ENCODE results near the gene GTF2IRD1. TPM values are rescaled to one million over a fixed set of nuclear protein-coding genes. Genes with fewer than 3 reads are reported as not detected.
A peak's percentile ranks its signal among the peaks of the same experiment; 100 is the strongest.

Gene GTF2IRD1
- total RNA-seq, 1 experiment from 2014 or later, result 53.6 TPM

DNA sequence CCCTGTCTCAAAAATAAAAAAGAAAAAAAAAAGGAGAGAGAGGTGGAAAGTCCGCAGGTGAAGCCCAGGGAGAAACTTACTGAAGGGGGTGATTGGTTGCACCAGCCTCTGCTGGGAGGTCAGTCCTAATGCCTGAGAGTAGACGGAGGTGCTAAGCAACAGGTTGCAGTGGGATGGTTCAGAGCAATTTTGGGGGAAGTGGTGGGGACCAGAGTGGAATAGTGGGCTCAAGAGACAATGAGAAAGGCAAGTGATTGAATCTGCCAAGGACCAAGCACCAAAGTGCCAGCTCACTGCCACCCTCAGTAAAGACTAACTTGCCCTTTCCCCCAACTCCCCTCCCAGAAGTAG lies 113.6 kb downstream of the GTF2IRD1 start:
- ChIA-PET CTCF (interaction anchor here (0.6 to 1.3 kb wide), 4 partner anchors 43 to 150 kb away, joined by 3 to 6 read pairs (median 3); no protein-coding TSS in a partner anchor), POLR2A (interaction anchor here (0.6 kb wide), 1 partner anchor 11 kb away, joined by 9 read pairs; no protein-coding TSS in a partner anchor)
- BruUV-seq (replicated peaks), result no TSS peak
- Mint-ChIP-seq H3K27me3 (ENCODE audit: insufficient read depth, unreplicated experiment) (no peaks in the 10 kb centered on the region), H3K36me3 (ENCODE audit: insufficient read depth, unreplicated experiment) (peaks cover 63% of the 10 kb centered on the region), H3K27ac (ENCODE audit: unreplicated experiment) (peak overlapping the region; percentile 67), H3K9me3 (ENCODE audit: unreplicated experiment) (no peaks in the 10 kb centered on the region), H3K4me3 (ENCODE audit: unreplicated experiment) (no peak overlapping the region), H3K4me1 (ENCODE audit: low read depth, unreplicated experiment) (peaks cover 22% of the 10 kb centered on the region)
- Histone ChIP-seq H3K4me1 (peaks cover 16% of the 10 kb centered on the region), H3K4me3 (ENCODE audit: low read depth, low read length) (no peak overlapping the region), H3K27me3 (replicated peaks; ENCODE audit: control insufficient read depth, insufficient read depth, low read length) (no peaks in the 10 kb centered on the region), H3K9me3 (no peaks in the 10 kb centered on the region), H3K36me3 (ENCODE audit: control insufficient read depth, insufficient read depth, low read length) (peaks cover 3% of the 10 kb centered on the region; the same call in 1 of the 2 replicates)
- DNase-seq, result no peak
- intact Hi-C loops (cut with micrococcal nuclease; ENCODE audit: unreplicated experiment), result loop anchor here (1.0 kb wide), 2 partner anchors 117 to 150 kb away; no protein-coding TSS in a partner anchor
- TF ChIP-seq CTCF (IDR thresholded peaks at IDR 0.05; ENCODE audit: insufficient read depth in 1 of 2, low read depth in 1 of 2, low read length in 1 of 2, severe bottlenecking in 1 of 2, unreplicated experiment in 1 of 2), result no peak

DNA sequence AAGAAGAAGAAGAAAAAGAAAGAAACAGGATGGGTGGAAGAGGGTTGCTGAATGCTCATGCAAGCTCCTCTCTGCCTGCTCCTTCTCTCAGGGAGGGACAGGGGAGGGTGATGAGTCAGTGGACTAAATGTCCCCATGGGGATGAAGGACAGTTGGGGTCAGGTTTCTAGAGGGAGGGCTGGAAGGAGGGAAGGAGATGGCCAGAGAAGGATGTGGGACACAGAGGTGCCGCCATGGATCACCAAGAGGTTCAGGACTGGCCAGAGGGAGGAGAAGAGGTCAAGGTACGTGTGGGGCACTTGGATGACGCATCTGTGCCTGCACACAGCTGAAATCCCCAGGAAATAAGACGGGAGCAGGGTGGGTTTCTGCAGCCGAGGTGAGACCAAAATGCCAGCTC lies 115.0 kb downstream of the GTF2IRD1 start:
- POLR2A ChIA-PET, result no interaction called here
- peaks cover 57% of the 10 kb centered on the region for H3K36me3 Mint-ChIP-seq (ENCODE audit: insufficient read depth, unreplicated experiment)

GRCh38 chr7:74569501-74570075 lies 115.9 kb downstream of the GTF2IRD1 start:
- peaks cover 24% of the 10 kb centered on the region for H3K4me1 ChIP-seq
- H3K27ac Mint-ChIP-seq (ENCODE audit: unreplicated experiment), result peak overlapping the region; percentile 77
- DNase-seq, result no peak

More for the DNA sequence above, 115.0 kb downstream of the GTF2IRD1 start:
- Mint-ChIP-seq H3K27me3 (ENCODE audit: insufficient read depth, unreplicated experiment) (no peaks in the 10 kb centered on the region), H3K4me3 (ENCODE audit: unreplicated experiment) (no peak overlapping the region), H3K4me1 (ENCODE audit: low read depth, unreplicated experiment) (peaks cover 27% of the 10 kb centered on the region), H3K9me3 (ENCODE audit: unreplicated experiment) (no peaks in the 10 kb centered on the region), H3K27ac (ENCODE audit: unreplicated experiment) (no peak overlapping the region)
- H3K36me3 ChIP-seq (ENCODE audit: control insufficient read depth, insufficient read depth, low read length), result peaks cover 3% of the 10 kb centered on the region; the same call in 1 of the 2 replicates
- H3K9me3 ChIP-seq, result no peaks in the 10 kb centered on the region
- no peak for DNase-seq
- no peak overlapping the region for H3K4me3 ChIP-seq (ENCODE audit: low read depth, low read length)
- no peak for TF ChIP-seq CTCF (IDR thresholded peaks at IDR 0.05; ENCODE audit: insufficient read depth in 1 of 2, low read depth in 1 of 2, low read length in 1 of 2, severe bottlenecking in 1 of 2, unreplicated experiment in 1 of 2)
- CTCF ChIA-PET, result interaction anchor here (1.1 kb wide), 1 partner anchor 11 kb away, joined by 3 read pairs; no protein-coding TSS in a partner anchor
- H3K4me1 ChIP-seq, result peaks cover 24% of the 10 kb centered on the region
- no TSS peak for BruUV-seq (replicated peaks)
- no peaks in the 10 kb centered on the region for H3K27me3 ChIP-seq (replicated peaks; ENCODE audit: control insufficient read depth, insufficient read depth, low read length)
- intact Hi-C loops (cut with micrococcal nuclease; ENCODE audit: unreplicated experiment), result no loop called here

More at GRCh38 chr7:74569501-74570075, 115.9 kb downstream of the GTF2IRD1 start:
- Mint-ChIP-seq H3K9me3 (ENCODE audit: unreplicated experiment) (no peaks in the 10 kb centered on the region), H3K27me3 (ENCODE audit: insufficient read depth, unreplicated experiment) (no peaks in the 10 kb centered on the region), H3K4me1 (ENCODE audit: low read depth, unreplicated experiment) (peaks cover 27% of the 10 kb centered on the region), H3K4me3 (ENCODE audit: unreplicated experiment) (no peak overlapping the region), H3K36me3 (ENCODE audit: insufficient read depth, unreplicated experiment) (peaks cover 57% of the 10 kb centered on the region)
- no peak for TF ChIP-seq CTCF (IDR thresholded peaks at IDR 0.05; ENCODE audit: insufficient read depth in 1 of 2, low read depth in 1 of 2, low read length in 1 of 2, severe bottlenecking in 1 of 2, unreplicated experiment in 1 of 2)
- H3K4me3 ChIP-seq (ENCODE audit: low read depth, low read length), result no peak overlapping the region
- no peaks in the 10 kb centered on the region for H3K27me3 ChIP-seq (replicated peaks; ENCODE audit: control insufficient read depth, insufficient read depth, low read length)
- H3K9me3 ChIP-seq, result no peaks in the 10 kb centered on the region
- no TSS peak for BruUV-seq (replicated peaks)
- peaks cover 3% of the 10 kb centered on the region; the same call in 1 of the 2 replicates for H3K36me3 ChIP-seq (ENCODE audit: control insufficient read depth, insufficient read depth, low read length)
- POLR2A ChIA-PET, result no interaction called here
- CTCF ChIA-PET, result interaction anchor here (1.1 kb wide), 1 partner anchor 11 kb away, joined by 3 read pairs; no protein-coding TSS in a partner anchor
- intact Hi-C loops (cut with micrococcal nuclease; ENCODE audit: unreplicated experiment), result no loop called here
